ENCODE results near the gene KRT7. TPM values are rescaled to one million over a fixed set of nuclear protein-coding genes. Genes with fewer than 3 reads are reported as not detected.

The KRT7 gene
- total RNA-seq, 4 donors from 2014 or later: 2.4 to 4.0 (median 3.7) TPM

DNA sequence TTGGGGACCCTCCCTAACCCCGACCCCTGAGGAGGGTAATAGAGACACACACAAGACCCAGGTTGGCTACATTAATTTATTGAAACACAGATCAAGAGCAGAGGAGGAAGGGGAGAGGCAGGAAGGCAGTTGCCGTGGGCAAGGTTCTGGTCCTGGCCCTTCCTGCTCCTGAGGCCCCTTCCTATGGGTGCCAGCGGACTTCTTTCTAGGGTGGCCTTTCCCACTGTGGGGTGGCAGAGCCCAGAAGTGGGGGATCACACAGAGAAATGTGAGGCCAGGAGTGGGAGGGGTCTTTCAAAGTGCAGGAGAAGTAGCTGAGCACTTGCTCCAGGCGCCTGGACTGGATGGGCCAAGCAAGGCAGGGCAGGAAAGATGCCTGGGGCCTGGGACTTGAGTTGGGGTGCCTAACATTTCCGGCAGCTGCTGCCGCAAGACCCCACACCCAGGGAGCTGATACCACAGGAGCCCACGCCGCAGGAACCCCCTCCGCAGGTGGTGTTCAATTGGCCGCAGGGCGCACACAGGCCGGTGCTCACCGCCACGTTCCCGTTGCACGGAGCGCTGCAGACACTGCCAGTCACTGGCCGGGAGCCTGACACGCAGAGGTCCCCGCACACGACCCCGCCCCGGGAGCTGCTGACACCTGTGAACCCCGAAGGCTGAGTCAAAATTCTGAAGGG, 52.9 kb downstream of the KRT7 start:
- TF ChIP-seq, protein P1, sequence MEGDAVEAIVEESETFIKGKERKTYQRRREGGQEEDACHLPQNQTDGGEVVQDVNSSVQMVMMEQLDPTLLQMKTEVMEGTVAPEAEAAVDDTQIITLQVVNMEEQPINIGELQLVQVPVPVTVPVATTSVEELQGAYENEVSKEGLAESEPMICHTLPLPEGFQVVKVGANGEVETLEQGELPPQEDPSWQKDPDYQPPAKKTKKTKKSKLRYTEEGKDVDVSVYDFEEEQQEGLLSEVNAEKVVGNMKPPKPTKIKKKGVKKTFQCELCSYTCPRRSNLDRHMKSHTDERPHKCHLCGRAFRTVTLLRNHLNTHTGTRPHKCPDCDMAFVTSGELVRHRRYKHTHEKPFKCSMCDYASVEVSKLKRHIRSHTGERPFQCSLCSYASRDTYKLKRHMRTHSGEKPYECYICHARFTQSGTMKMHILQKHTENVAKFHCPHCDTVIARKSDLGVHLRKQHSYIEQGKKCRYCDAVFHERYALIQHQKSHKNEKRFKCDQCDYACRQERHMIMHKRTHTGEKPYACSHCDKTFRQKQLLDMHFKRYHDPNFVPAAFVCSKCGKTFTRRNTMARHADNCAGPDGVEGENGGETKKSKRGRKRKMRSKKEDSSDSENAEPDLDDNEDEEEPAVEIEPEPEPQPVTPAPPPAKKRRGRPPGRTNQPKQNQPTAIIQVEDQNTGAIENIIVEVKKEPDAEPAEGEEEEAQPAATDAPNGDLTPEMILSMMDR (IDR thresholded peaks at IDR 0.05; ENCODE audit: low read depth): no peak

DNA sequence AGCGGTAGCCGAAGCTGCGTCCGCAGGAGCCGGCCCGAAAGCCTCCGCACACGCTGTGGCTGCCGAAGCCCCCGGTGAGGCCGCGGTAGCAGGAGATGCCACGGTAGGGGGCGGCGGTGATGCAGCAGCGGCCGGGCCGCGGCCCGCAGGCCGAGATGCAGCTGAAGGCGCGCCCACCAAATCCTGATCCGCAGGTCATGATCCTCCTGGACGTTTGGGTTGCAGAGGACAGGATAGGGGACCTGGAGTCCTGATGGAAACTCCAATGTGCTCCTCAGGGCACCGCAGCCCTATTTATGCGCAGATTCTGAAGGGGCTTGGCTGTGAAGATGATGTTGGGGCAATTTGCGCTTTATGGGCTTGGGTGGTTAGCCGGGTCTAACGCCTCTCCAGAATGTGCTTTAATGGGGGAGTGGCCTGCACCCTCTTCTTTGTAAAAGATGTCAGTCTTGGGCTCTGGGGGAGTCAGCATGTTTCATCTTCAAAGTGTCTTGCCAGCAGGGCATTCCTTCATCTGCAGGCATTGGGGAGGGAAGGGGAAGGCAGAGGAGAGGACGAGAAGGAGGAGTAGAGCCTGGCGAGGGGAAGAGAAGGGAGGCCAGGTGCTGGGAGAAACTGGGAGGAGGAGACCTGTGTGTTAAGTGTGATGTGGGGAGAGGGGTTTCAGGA, 58.4 kb downstream of the KRT7 start, which contains the start of gene KRT81:
KRT81 (minus strand) TSS at position 268 of the 669 bp plus-strand sequence; CDS start at position 199, 69 bp downstream.
- TF ChIP-seq, protein P1 (IDR thresholded peaks at IDR 0.05; ENCODE audit: low read depth): no peak

DNA sequence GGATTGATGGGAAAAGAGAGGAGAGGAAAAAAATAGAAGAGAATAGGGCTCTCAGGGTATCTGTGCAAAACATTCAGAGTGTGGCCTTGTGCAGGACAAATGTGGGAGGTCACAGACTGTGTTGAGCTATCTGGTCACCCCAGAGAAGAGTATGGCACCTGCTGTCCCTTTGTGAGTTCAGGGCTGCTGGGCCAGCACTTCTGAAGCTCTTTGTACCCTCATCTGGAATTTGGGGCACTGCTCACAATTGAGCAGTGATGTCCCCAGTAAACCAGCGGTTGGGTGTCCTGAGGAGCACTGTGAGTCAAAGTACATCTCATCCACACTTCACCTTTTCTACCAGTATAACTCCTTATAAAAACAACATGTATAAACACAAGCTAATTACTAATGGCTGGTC, 60.9 kb downstream of the KRT7 start:
- TF ChIP-seq, protein P1 (IDR thresholded peaks at IDR 0.05; ENCODE audit: low read depth): no peak

DNA sequence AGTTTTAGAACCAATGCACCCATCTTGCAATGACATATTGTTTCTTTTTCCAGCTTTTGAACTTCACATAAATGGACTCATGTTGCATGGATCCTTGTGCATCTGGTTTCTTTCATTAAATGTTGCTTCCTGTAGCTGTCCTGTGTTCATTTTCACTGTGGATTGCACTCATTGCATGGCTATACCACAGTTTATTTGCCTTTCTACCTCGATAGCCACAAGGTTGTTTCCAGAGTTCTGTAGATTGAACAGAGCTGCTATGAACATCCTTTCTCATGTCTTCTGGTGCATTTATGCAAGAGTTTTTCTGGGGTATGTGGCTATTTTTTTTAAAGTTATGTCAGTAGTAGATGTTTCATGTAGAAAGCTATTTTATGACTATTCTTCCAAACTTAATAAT, 61.8 kb downstream of the KRT7 start:
- TF ChIP-seq, protein P1 (IDR thresholded peaks at IDR 0.05; ENCODE audit: low read depth): no peak

DNA sequence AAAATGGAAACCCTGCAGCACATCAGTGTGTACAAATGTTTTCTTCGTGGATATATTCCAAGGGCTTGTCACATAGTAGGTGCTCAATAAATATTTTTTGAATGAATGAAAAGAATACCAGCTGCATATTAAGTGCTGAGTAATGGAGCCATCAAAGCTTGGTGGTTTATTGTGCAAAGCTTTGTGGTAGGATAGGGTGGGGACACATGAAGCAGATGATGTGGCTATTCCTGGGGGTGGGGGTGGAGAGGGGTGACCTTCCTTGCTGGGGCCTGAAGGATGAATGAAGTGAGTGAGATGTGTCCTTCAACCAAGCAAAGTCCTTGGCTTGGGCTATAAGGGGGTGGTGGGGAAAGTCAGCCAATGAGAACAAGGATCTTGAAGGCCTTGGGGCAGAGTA, 62.6 kb downstream of the KRT7 start:
- TF ChIP-seq, protein P1 (IDR thresholded peaks at IDR 0.05; ENCODE audit: low read depth): no peak

DNA sequence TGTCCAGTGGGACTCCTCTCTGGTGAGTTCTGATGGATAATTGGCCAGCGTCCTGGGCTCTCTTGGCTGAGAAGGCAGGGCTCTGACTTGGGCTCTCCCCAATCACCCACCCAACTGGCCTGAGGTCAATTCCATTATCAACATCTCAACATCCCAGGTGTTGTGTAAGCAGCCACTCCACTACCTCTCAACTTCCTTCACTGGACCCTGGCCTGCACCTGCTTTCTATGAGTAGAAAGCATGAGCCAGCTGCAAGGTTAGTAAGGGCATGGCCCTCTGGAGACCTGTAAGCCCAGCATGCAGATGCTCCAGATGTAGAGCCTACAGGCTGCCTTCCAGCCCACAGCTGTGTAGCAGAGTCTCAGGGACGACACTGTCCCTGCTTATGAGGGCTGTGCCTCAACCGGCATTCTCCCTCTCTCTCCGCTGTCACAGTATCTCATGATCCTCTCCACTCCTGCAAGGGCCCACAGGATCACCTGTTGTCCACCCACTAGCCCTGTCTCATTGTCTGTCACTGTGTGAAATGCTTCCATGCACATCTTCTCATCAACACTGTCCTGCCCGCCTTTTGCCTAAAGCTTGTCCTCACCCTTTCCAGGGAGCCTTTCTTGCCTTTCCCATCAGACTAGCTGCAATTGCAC, 63.7 kb downstream of the KRT7 start:
- TF ChIP-seq, protein P1 (IDR thresholded peaks at IDR 0.05; ENCODE audit: low read depth): no peak

Other genes starting within 250 kb of the KRT7 start
- 10 to 100 TPM in 3 of 4 donors, 1 to 10 TPM in 1; 9.0 to 64.6 (median 20.1) TPM for gene TAMALIN, start 226.3 kb upstream of the KRT7 start, total RNA-seq
- gene NR4A1, start 181.8 kb upstream of the KRT7 start, total RNA-seq: 10 to 100 TPM; 20.1 to 84.6 (median 40.3) TPM
- gene ATG101, start 163.3 kb upstream of the KRT7 start, total RNA-seq: 10 to 100 TPM; 16.3 to 29.9 (median 26.5) TPM
- not detected for gene SMIM41, start 153.5 kb upstream of the KRT7 start, total RNA-seq
- not detected for gene KRT80, start 41.2 kb upstream of the KRT7 start, total RNA-seq
- gene KRT86, start 41.4 kb downstream of the KRT7 start, total RNA-seq: under 1 TPM in 1 of 4 donors, not detected in 3; 0.34 TPM
- not detected for gene KRT81, start 58.3 kb downstream of the KRT7 start, total RNA-seq
- not detected for gene KRT83, start 88.2 kb downstream of the KRT7 start, total RNA-seq
- gene KRT85, start 134.2 kb downstream of the KRT7 start, total RNA-seq: not detected
- not detected for gene KRT84, start 152.4 kb downstream of the KRT7 start, total RNA-seq
- not detected for gene KRT82, start 173.1 kb downstream of the KRT7 start, total RNA-seq
- gene KRT75, start 201.1 kb downstream of the KRT7 start, total RNA-seq: not detected
- not detected for gene KRT6B, start 218.9 kb downstream of the KRT7 start, total RNA-seq
- gene KRT6C, start 240.6 kb downstream of the KRT7 start, total RNA-seq: not detected

Measured in subcutaneous adipose tissue (tissue), 4 donors.